ENCODE results near the gene DCC.

DNA sequence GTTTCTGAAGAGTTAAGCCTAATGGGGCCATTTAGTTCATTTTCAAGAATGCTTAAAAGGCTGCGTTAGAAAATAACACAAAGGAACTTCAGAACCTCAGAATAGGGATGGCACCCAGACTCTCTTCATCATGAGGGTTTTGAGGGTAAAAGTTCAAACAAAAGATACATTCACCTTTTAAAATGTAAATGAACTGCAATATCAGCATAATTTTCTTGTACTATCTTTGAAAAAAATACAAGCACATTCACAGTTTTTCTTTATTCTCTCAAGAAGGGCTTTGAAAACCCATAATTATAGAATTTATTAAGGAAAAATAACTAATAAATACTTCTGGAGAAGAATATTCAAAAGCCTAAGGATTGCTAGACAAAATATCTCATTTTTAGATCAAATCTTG, 791.0 kb downstream of the DCC start:
- TF ChIP-seq SIN3A (IDR thresholded peaks at IDR 0.05; ENCODE audit: low read depth) (no peak), JUND (IDR thresholded peaks at IDR 0.05) (no peak), POLR2A (IDR thresholded peaks at IDR 0.05; ENCODE audit: borderline replicate concordance, extremely low read depth, insufficient read depth, insufficient read length) (no peak), CEBPB (IDR thresholded peaks at IDR 0.05; ENCODE audit: low read depth) (no peak), EZH2phosphoT487 (IDR thresholded peaks at IDR 0.05; ENCODE audit: borderline replicate concordance) (no peak), EZH2 (IDR thresholded peaks at IDR 0.05) (no peak)
- TF ChIP-seq, protein P1, sequence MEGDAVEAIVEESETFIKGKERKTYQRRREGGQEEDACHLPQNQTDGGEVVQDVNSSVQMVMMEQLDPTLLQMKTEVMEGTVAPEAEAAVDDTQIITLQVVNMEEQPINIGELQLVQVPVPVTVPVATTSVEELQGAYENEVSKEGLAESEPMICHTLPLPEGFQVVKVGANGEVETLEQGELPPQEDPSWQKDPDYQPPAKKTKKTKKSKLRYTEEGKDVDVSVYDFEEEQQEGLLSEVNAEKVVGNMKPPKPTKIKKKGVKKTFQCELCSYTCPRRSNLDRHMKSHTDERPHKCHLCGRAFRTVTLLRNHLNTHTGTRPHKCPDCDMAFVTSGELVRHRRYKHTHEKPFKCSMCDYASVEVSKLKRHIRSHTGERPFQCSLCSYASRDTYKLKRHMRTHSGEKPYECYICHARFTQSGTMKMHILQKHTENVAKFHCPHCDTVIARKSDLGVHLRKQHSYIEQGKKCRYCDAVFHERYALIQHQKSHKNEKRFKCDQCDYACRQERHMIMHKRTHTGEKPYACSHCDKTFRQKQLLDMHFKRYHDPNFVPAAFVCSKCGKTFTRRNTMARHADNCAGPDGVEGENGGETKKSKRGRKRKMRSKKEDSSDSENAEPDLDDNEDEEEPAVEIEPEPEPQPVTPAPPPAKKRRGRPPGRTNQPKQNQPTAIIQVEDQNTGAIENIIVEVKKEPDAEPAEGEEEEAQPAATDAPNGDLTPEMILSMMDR (IDR thresholded peaks at IDR 0.05 in 2 of 3, conservative IDR thresholded peaks at IDR 0.05 in 1 of 3; ENCODE audit: borderline replicate concordance in 1 of 3, insufficient read depth in 1 of 3, low read depth in 2 of 3, low read length in 2 of 3), result no peak
- TF ChIP-seq, protein P2, sequence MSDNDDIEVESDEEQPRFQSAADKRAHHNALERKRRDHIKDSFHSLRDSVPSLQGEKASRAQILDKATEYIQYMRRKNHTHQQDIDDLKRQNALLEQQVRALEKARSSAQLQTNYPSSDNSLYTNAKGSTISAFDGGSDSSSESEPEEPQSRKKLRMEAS (IDR thresholded peaks at IDR 0.05), result no peak

Data from HCT116 (cell line).